NCI-H1417 (cell line): ENCODE measurements around the gene GTF3C5.
A peak's percentile ranks its signal among the peaks of the same experiment; 100 is the strongest.

Experiments used
- DNase-seq, 3 experiments: peaks; one replicate each; lab custom pipeline; 2025; lab: John Stamatoyannopoulos, UW

The GTF3C5 gene

GRCh38 chr9:133030317-133031129 lies at the start of gene GTF3C5:
Gene GTF3C5 (plus strand): TSS chr9:133030997. CDS start chr9:133031012, 15 bp downstream.
- DNase-seq, result peak; percentile 96 to 100 (median 99)

- DNase-seq, result no peak
These were observed 48.3 kb upstream of the GTF3C5 start for GRCh38 chr9:132982458-132982857.

GRCh38 chr9:132983491-132984201 lies 47.2 kb upstream of the GTF3C5 start:
- DNase-seq, result no peak

GRCh38 chr9:132984202-132985070 lies 46.4 kb upstream of the GTF3C5 start:
- no peak for DNase-seq

- DNase-seq, result no peak
These were observed 45.8 kb upstream of the GTF3C5 start for GRCh38 chr9:132985071-132985350.

GRCh38 chr9:132985489-132985888 lies 45.3 kb upstream of the GTF3C5 start:
- no peak for DNase-seq

GRCh38 chr9:132986114-132986513 lies 44.7 kb upstream of the GTF3C5 start:
- DNase-seq, result no peak

- DNase-seq, result no peak
These were observed 43.9 kb upstream of the GTF3C5 start for GRCh38 chr9:132986640-132987620.

- DNase-seq, result no peak
These were observed 42.4 kb upstream of the GTF3C5 start for GRCh38 chr9:132988244-132989013.

- DNase-seq, result no peak
These were observed 41.8 kb upstream of the GTF3C5 start for GRCh38 chr9:132989014-132989310.

- DNase-seq, result no peak
These were observed 41.3 kb upstream of the GTF3C5 start for GRCh38 chr9:132989414-132989996.

GRCh38 chr9:132989998-132990557 lies 40.7 kb upstream of the GTF3C5 start:
- peak in 2 of 3 experiments; percentile 54 to 64 for DNase-seq

GRCh38 chr9:132990781-132991180 lies 40.0 kb upstream of the GTF3C5 start:
- DNase-seq, result no peak

GRCh38 chr9:132991351-132992300 lies 39.2 kb upstream of the GTF3C5 start:
- DNase-seq, result no peak

- DNase-seq, result no peak
These were observed 37.3 kb upstream of the GTF3C5 start for GRCh38 chr9:132993511-132993939.

GRCh38 chr9:132994410-132995120 lies 36.2 kb upstream of the GTF3C5 start:
- DNase-seq, result no peak

- DNase-seq, result no peak
These were observed 35.7 kb upstream of the GTF3C5 start for GRCh38 chr9:132995121-132995420.

GRCh38 chr9:132995879-132996278 lies 34.9 kb upstream of the GTF3C5 start:
- DNase-seq, result no peak
